ENCODE measurements around the gene TET2. TPM values are rescaled to one million over a fixed set of nuclear protein-coding genes. Genes with fewer than 3 reads are reported as not detected.
A peak's percentile ranks its signal among the peaks of the same experiment; 100 is the strongest.

The TET2 gene
- polyA plus RNA-seq (2011; rRNA removed) (6.9 and 9.6 TPM in 2 replicates), polyA minus RNA-seq (2011; rRNA and poly(A)+ RNA removed) (16.7 and 20.3 TPM in 2 replicates)

- no peak for TF ChIP-seq CTCF (IDR thresholded peaks at IDR 0.05; ENCODE audit: insufficient read depth, low read depth, low read length)
- ChIA-PET POLR2A (no interaction called here), CTCF (interaction anchor here (1.1 to 1.4 kb wide), 2 partner anchors 9 to 327 kb away, joined by 3 to 6 read pairs; partner anchors contain the start of gene PPA2)
Observed at GRCh38 chr4:105146276-105147015, at the start of gene TET2. TET2 (plus strand) TSS chr4:105146876; CDS start chr4:105233943, 87,067 bp downstream.

GRCh38 chr4:105102016-105102415 is 44.7 kb upstream of the TET2 start:
- ChIA-PET POLR2A (no interaction called here), CTCF (no interaction called here)
- Histone ChIP-seq H3K27me3 (ENCODE audit: control insufficient read depth, insufficient read depth, low read length) (no peaks in the 10 kb centered on the region), H3K4me3 (ENCODE audit: low read depth, low read length) (no peak overlapping the region), H3K36me3 (ENCODE audit: control insufficient read depth, insufficient read depth, low read length) (no peaks in the 10 kb centered on the region)
- no peak for DNase-seq (ENCODE audit: low read depth)
- TF ChIP-seq CTCF (IDR thresholded peaks at IDR 0.05; ENCODE audit: insufficient read depth, low read depth, low read length), result no peak

More at GRCh38 chr4:105146276-105147015, at the start of gene TET2:
- peak within 1 kb of the TSS; percentile 51 for H3K4me3 ChIP-seq (ENCODE audit: low read depth, low read length)
- H3K36me3 ChIP-seq (ENCODE audit: control insufficient read depth, insufficient read depth, low read length), result no peaks in the 10 kb centered on the region
- H3K27me3 ChIP-seq (ENCODE audit: control insufficient read depth, insufficient read depth, low read length), result no peaks in the 10 kb centered on the region
- peak; percentile 35 for DNase-seq (ENCODE audit: low read depth)

- POLR2A ChIA-PET, result no interaction called here
- no peak overlapping the region for H3K4me3 ChIP-seq (ENCODE audit: low read depth, low read length)
- CTCF ChIA-PET, result no interaction called here
- no peaks in the 10 kb centered on the region for H3K27me3 ChIP-seq (ENCODE audit: control insufficient read depth, insufficient read depth, low read length)
- no peak for DNase-seq (ENCODE audit: low read depth)
- TF ChIP-seq CTCF (IDR thresholded peaks at IDR 0.05; ENCODE audit: insufficient read depth, low read depth, low read length), result no peak
- no peaks in the 10 kb centered on the region for H3K36me3 ChIP-seq (ENCODE audit: control insufficient read depth, insufficient read depth, low read length)
Observed at GRCh38 chr4:105106426-105106825, 40.2 kb upstream of the TET2 start.

- Histone ChIP-seq H3K36me3 (ENCODE audit: control insufficient read depth, insufficient read depth, low read length) (no peaks in the 10 kb centered on the region), H3K27me3 (ENCODE audit: control insufficient read depth, insufficient read depth, low read length) (no peaks in the 10 kb centered on the region), H3K4me3 (ENCODE audit: low read depth, low read length) (no peak overlapping the region)
- ChIA-PET POLR2A (no interaction called here), CTCF (no interaction called here)
- TF ChIP-seq CTCF (IDR thresholded peaks at IDR 0.05; ENCODE audit: insufficient read depth, low read depth, low read length), result no peak
- no peak for DNase-seq (ENCODE audit: low read depth)
Observed at GRCh38 chr4:105107095-105107856, 39.4 kb upstream of the TET2 start.

- ChIA-PET POLR2A (no interaction called here), CTCF (no interaction called here)
- no peaks in the 10 kb centered on the region for H3K36me3 ChIP-seq (ENCODE audit: control insufficient read depth, insufficient read depth, low read length)
- TF ChIP-seq CTCF (IDR thresholded peaks at IDR 0.05; ENCODE audit: insufficient read depth, low read depth, low read length), result no peak
- no peak for DNase-seq (ENCODE audit: low read depth)
- H3K27me3 ChIP-seq (ENCODE audit: control insufficient read depth, insufficient read depth, low read length), result no peaks in the 10 kb centered on the region
- no peak overlapping the region for H3K4me3 ChIP-seq (ENCODE audit: low read depth, low read length)
Observed at GRCh38 chr4:105108971-105109370, 37.7 kb upstream of the TET2 start.
